GM23338 (cell line): ENCODE results near the gene GRID2IP.

Experiments used
- CREB1 ChIP-seq: fragments of 250-450 bp; sonication (Bioruptor Pico); IDR thresholded peaks from 2 replicates; pipeline ENCODE4 v1.5.0; 2020; ENCODE audit warnings: low read depth, mild to moderate bottlenecking, moderate library complexity
- CTCF ChIP-seq, 2 experiments: fragments of 200-600 bp in 1 of 2; sonication (generic) in 1 of 2; conservative IDR thresholded peaks; 2 replicates each; pipeline versions ENCODE4 v1.5.1 to v1.6.1; 2016 to 2017; ENCODE audit warnings: antibody characterized with exemption in 2 of 2, low read depth in 2 of 2, mild to moderate bottlenecking in 2 of 2, moderate library complexity in 1 of 2
- ETS1 ChIP-seq: IDR thresholded peaks from 2 replicates; pipeline ENCODE4 v1.6.1; 2016; ENCODE audit warnings: antibody characterized with exemption
- EZH2 ChIP-seq: fragments of 200-600 bp; sonication (generic); IDR thresholded peaks from one replicate; pipeline ENCODE4 v1.8.0; 2017; ENCODE audit warnings: antibody characterized with exemption, mild to moderate bottlenecking, low read depth; ENCODE audit not compliant: unreplicated experiment
- EZH2phosphoT487 ChIP-seq: fragments of 200-600 bp; sonication (generic); IDR thresholded peaks from one replicate; pipeline ENCODE4 v1.8.1; 2018; ENCODE audit warnings: antibody characterized with exemption; ENCODE audit not compliant: unreplicated experiment
- JUNB ChIP-seq: IDR thresholded peaks from one replicate; pipeline ENCODE4 v1.6.1; 2016; ENCODE audit warnings: antibody characterized with exemption; ENCODE audit not compliant: unreplicated experiment
- NANOG ChIP-seq: IDR thresholded peaks from 2 replicates; pipeline ENCODE4 v1.6.1; 2016; ENCODE audit warnings: antibody characterized with exemption, borderline replicate concordance
- POLR2AphosphoS5 ChIP-seq: IDR thresholded peaks from 2 replicates; pipeline ENCODE4 v1.6.1; 2016; ENCODE audit warnings: antibody characterized with exemption, low read depth
- REST ChIP-seq: IDR thresholded peaks from one replicate; pipeline ENCODE4 v1.6.1; 2018; ENCODE audit warnings: antibody characterized with exemption; ENCODE audit not compliant: unreplicated experiment
- STAT1 ChIP-seq: IDR thresholded peaks from one replicate; pipeline ENCODE4 v1.6.1; 2016; ENCODE audit warnings: antibody characterized with exemption; ENCODE audit not compliant: unreplicated experiment
- ZNF114 ChIP-seq: fragments of 250-450 bp; sonication (Bioruptor Pico); IDR thresholded peaks from 2 replicates; pipeline ENCODE4 v1.5.0; 2020; ENCODE audit warnings: mild to moderate bottlenecking, moderate library complexity
- ZNF331 ChIP-seq: fragments of 250-450 bp; sonication (Bioruptor Pico); IDR thresholded peaks from 2 replicates; pipeline ENCODE4 v1.5.0; 2020; ENCODE audit warnings: low read depth, mild to moderate bottlenecking, moderate library complexity
- ZNF462 ChIP-seq: fragments of 250-450 bp; sonication (Bioruptor Pico); IDR thresholded peaks from 2 replicates; pipeline ENCODE4 v1.5.0; 2020; ENCODE audit warnings: mild to moderate bottlenecking, moderate library complexity

- TF ChIP-seq EZH2 (no peak), REST (no peak), CTCF (conservative IDR thresholded peaks at IDR 0.05; ENCODE audit: low read depth in 2 of 2) (no peak), POLR2AphosphoS5 (no peak), JUNB (no peak), CREB1 (CRISPR knock-in tag) (no peak), ZNF331 (CRISPR knock-in tag) (no peak), ZNF114 (no peak), EZH2phosphoT487 (no peak), STAT1 (no peak), ETS1 (no peak), NANOG (no peak), ZNF462 (no peak)
These were observed 48.8 kb upstream of the GRID2IP start for GRCh38 chr7:6600093-6600492.
